MM.1S (cell line): ENCODE data around the gene FAM240A.

Experiments
- CTCF ChIP-seq: fragments of 300-600 bp; sonication (generic); IDR thresholded peaks from 2 replicates; pipeline ENCODE4 v1.5.1; 2016; ENCODE audit warnings: antibody characterized with exemption, low read length, mixed read lengths
- EZH2 ChIP-seq: fragments of 300-600 bp; sonication (generic); optimal IDR thresholded peaks from 2 replicates; pipeline ENCODE3; 2017; ENCODE audit warnings: low read depth, mild to moderate bottlenecking, antibody characterized with exemption, low read length, mixed read lengths
- EZH2phosphoT487 ChIP-seq: fragments of 300-600 bp; sonication (generic); IDR thresholded peaks from 2 replicates; pipeline ENCODE4 v1.6.1; 2018; ENCODE audit warnings: antibody characterized with exemption, low read length

- TF ChIP-seq CTCF = no peak
- TF ChIP-seq EZH2phosphoT487 = no peak
- TF ChIP-seq EZH2 = no peak
These were observed 12.7 kb downstream of the FAM240A start for GRCh38 chr3:46624975-46625490.
